GM19452 (cell line): Measurements from ENCODE around the gene LIF.

Source experiments
- ATAC-seq: cut with Tn5 transposase; IDR thresholded peaks from one replicate; pipeline ENCODE4 v1.9.1; 2021; ENCODE audit not compliant: unreplicated experiment

The LIF gene

DNA sequence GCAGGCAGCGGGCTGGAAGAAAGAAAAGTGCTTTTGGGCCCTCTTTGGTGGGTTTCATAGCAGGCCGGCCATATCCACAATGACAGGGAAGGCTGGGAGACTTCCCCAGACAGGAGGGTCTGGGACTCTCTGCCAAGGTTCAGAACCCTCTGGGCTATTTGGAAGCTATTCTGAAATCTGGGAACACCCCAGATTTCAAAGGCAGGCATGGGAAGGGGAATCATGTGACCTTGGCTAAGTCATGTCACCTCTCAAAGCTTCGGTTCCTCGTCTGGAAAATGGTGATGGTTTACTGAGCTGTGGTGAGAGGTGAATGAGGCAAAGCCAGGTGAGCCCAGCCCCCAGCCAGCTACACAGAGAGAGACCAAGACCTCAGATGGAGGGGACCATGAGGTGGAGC is 38.1 kb upstream of the LIF start:
- ATAC-seq, result no peak

- ATAC-seq, result no peak
Observed at GRCh38 chr22:30284172-30284571, 37.6 kb upstream of the LIF start.

GRCh38 chr22:30283342-30283741 is 36.8 kb upstream of the LIF start:
- ATAC-seq, result no peak

DNA sequence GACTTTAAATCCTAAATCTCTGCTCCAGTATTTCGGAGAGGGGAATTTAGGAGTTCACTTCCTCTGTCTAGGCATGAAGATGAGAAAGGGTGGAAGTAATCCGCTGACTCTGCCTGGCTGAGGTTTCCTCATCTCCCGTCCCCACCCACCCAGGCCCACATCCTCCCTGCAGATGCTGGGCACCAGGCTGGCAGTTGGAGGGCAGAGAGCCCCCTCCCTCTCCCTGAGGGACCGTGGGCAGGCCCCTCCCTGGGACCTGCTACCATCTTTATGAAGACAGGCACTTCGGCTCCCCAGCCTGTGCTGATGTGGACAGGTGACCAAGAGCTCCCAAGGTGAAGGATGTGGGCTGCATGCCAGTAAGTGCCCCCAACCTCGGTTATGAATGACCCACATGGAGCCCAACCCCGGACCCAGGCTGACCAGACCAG is 36.1 kb upstream of the LIF start:
- no peak for ATAC-seq

- ATAC-seq, result no peak
Observed at GRCh38 chr22:30280505-30280904, 33.9 kb upstream of the LIF start.

GRCh38 chr22:30279932-30280331 is 33.4 kb upstream of the LIF start:
- ATAC-seq, result no peak

- no peak for ATAC-seq
Observed at GRCh38 chr22:30279046-30279788, 32.7 kb upstream of the LIF start.

GRCh38 chr22:30277547-30278344 is 31.2 kb upstream of the LIF start:
- no peak for ATAC-seq

GRCh38 chr22:30276039-30276438 is 29.5 kb upstream of the LIF start:
- no peak for ATAC-seq

DNA sequence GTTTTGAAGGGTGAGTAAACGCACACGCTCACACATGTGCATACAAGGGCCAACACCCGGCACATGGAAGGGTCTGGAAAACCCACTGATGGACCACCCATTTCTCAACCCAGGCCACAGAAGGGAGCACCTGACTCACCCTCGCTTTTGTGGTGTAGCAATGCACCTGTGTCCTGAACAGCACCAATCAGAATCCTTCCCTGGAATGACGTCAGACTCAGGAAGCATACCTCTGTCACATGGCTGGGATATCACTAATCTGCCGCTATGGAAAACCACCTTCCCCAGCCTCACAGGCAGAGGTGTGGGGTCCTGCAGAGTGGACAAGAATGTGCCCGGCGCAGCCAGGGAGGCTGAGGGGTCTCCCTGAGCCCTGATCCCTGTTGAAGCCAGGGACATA is 29.1 kb upstream of the LIF start:
- ATAC-seq, result no peak

DNA sequence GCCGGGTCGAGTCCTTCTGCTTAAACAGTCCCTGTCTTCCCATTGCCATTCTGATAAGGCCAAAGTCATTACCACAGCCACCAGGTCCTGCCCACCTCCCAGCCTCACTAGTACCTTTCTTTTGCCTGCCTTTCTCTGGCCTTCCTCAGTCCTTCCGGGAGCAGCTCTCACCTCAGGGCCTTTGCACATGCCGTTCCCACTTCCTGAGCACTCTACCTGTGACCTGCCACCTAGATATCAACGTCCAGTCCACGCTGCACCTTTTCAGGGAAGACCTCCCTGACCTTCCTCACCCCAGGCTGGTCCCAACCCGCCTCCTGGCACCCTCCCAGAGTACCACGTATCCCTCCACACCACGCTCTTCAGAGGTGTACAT is 27.9 kb upstream of the LIF start:
- ATAC-seq, result no peak

GRCh38 chr22:30273711-30274436 is 27.3 kb upstream of the LIF start:
- no peak for ATAC-seq

GRCh38 chr22:30272781-30273601 is 26.4 kb upstream of the LIF start:
- no peak for ATAC-seq

GRCh38 chr22:30270832-30271231 is 24.3 kb upstream of the LIF start:
- no peak for ATAC-seq

DNA sequence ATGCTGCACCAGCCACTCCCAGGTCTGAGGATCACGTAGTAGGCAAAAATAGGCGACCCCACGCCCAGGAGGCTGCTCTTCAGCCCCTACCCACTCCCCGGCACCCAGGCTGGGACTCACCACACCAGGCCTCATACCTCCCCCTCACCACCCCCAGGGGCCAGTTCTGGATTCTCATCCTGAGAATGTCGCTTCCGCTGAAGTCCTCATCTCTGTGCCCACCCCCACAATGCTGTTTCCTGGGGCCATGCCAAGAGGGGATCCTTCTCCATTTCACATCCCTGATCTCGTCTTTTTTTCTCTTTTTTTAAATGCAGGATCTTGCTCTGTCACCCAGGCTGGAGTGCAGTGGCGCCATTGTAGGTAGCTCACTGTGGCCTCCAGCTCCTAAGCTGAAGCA is 21.8 kb upstream of the LIF start:
- no peak for ATAC-seq

GRCh38 chr22:30267382-30268302 is 21.1 kb upstream of the LIF start:
- no peak for ATAC-seq

- no peak for ATAC-seq
Observed at GRCh38 chr22:30266445-30267381, 20.2 kb upstream of the LIF start, which contains the start of gene OSM. TSS of gene OSM (minus strand) at chr22:30266851. CDS start at chr22:30266799, 52 bp downstream.

DNA sequence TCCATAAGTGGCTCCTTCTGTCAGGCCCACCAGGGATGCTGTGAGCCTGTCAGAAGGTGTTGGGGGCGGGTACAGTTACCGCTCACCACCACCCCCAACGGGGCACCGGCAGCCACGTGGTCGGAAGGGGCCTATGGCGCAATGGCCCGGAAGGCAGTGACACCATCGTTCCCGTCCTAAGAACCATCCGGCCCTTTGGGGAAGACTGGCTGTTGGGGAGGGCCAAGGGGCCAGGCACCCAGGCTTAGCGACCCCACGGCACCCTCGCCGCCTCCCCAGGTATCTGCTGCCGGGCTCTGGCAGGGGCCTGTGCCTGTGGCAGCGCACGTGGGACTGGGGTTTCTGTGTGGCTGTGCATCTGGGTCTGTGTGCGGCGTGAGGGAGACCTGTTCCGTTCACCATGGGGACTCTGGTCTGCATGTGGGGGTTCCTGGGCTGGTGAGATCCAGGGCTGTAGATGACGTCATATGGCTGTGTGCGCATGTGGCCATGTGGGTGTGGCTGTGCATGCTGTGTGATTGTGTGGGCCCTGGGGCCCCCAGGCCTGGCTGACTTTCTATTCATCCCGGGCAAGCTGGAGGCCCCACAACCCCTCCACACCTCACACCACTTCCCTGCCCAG is 19.4 kb upstream of the LIF start:
- ATAC-seq, result peak; percentile 65
